Measurements from ENCODE around the gene CYP3A5. TPM values are rescaled to one million over a fixed set of nuclear protein-coding genes. Genes with fewer than 3 reads are reported as not detected.

Gene CYP3A5
- total RNA-seq, 1 donor from 2014 or later: 0.07 TPM

GRCh38 chr7:99624484-99624883 lies 55.3 kb downstream of the CYP3A5 start:
- Mint-ChIP-seq H3K4me3 (ENCODE audit: unreplicated experiment) (no peak overlapping the region), H3K27me3 (ENCODE audit: low read depth, unreplicated experiment) (no peaks in the 10 kb centered on the region), H3K9me3 (ENCODE audit: unreplicated experiment) (no peaks in the 10 kb centered on the region), H3K36me3 (ENCODE audit: low read depth, unreplicated experiment) (peaks cover 32% of the 10 kb centered on the region), H3K27ac (ENCODE audit: unreplicated experiment) (no peak overlapping the region), H3K4me1 (ENCODE audit: low read depth, unreplicated experiment) (no peaks in the 10 kb centered on the region)
- H3K27me3 ChIP-seq (ENCODE audit: insufficient read depth, low read length): no peaks in the 10 kb centered on the region
- no peak overlapping the region for H3K27ac ChIP-seq (ENCODE audit: low read depth, low read length)
- H3K4me2 ChIP-seq (ENCODE audit: low read length): no peak overlapping the region
- H3K9ac ChIP-seq (ENCODE audit: low read length): no peak overlapping the region
- H3K36me3 ChIP-seq (ENCODE audit: insufficient read depth, low read length): peaks cover 44% of the 10 kb centered on the region
- H3K4me3 ChIP-seq (ENCODE audit: insufficient read depth, low read depth, low read length): no peak overlapping the region
- DNase-seq (ENCODE audit: low read depth): no peak
- peaks cover 4% of the 10 kb centered on the region for H3K4me1 ChIP-seq (ENCODE audit: insufficient read depth, low read length)
- H3K79me2 ChIP-seq (ENCODE audit: insufficient read depth, low read length): peaks cover 8% of the 10 kb centered on the region
- H4K20me1 ChIP-seq (ENCODE audit: insufficient read depth, low read length): peaks cover 25% of the 10 kb centered on the region
- no peak for FAIRE-seq
- TF ChIP-seq EZH2 (IDR thresholded peaks at IDR 0.05; ENCODE audit: insufficient read depth, low read length): no peak
- TF ChIP-seq CTCF (IDR thresholded peaks at IDR 0.05; ENCODE audit: insufficient read depth, low read depth, low read length): no peak
- no peaks in the 10 kb centered on the region for H3K9me3 ChIP-seq (ENCODE audit: insufficient read depth, low read depth, low read length)
- no peak overlapping the region for H2AFZ ChIP-seq (ENCODE audit: low read depth, low read length)

GRCh38 chr7:99623702-99624447 lies 55.9 kb downstream of the CYP3A5 start:
- H3K36me3 Mint-ChIP-seq (ENCODE audit: low read depth, unreplicated experiment): peaks cover 32% of the 10 kb centered on the region
- H3K36me3 ChIP-seq (ENCODE audit: insufficient read depth, low read length): peaks cover 46% of the 10 kb centered on the region
- H3K27me3 Mint-ChIP-seq (ENCODE audit: low read depth, unreplicated experiment): no peaks in the 10 kb centered on the region
- peaks cover 4% of the 10 kb centered on the region for H3K4me1 ChIP-seq (ENCODE audit: insufficient read depth, low read length)
- no peak for FAIRE-seq
- no peak for DNase-seq (ENCODE audit: low read depth)
- no peak overlapping the region for H3K4me3 Mint-ChIP-seq (ENCODE audit: unreplicated experiment)
- peaks cover 11% of the 10 kb centered on the region for H3K79me2 ChIP-seq (ENCODE audit: insufficient read depth, low read length)
- no peak overlapping the region for H3K27ac ChIP-seq (ENCODE audit: low read depth, low read length)
- no peak overlapping the region for H3K9ac ChIP-seq (ENCODE audit: low read length)
- H3K4me2 ChIP-seq (ENCODE audit: low read length): no peak overlapping the region
- H3K27me3 ChIP-seq (ENCODE audit: insufficient read depth, low read length): no peaks in the 10 kb centered on the region
- H3K9me3 ChIP-seq (ENCODE audit: insufficient read depth, low read depth, low read length): no peaks in the 10 kb centered on the region
- peaks cover 25% of the 10 kb centered on the region for H4K20me1 ChIP-seq (ENCODE audit: insufficient read depth, low read length)
- H3K9me3 Mint-ChIP-seq (ENCODE audit: unreplicated experiment): no peaks in the 10 kb centered on the region
- peaks cover 2% of the 10 kb centered on the region for H3K4me1 Mint-ChIP-seq (ENCODE audit: low read depth, unreplicated experiment)
- TF ChIP-seq EZH2 (IDR thresholded peaks at IDR 0.05; ENCODE audit: insufficient read depth, low read length): no peak
- TF ChIP-seq CTCF (IDR thresholded peaks at IDR 0.05; ENCODE audit: insufficient read depth, low read depth, low read length): no peak
- H3K27ac Mint-ChIP-seq (ENCODE audit: unreplicated experiment): no peak overlapping the region
- no peak overlapping the region for H3K4me3 ChIP-seq (ENCODE audit: insufficient read depth, low read depth, low read length)
- H2AFZ ChIP-seq (ENCODE audit: low read depth, low read length): no peak overlapping the region

- Histone ChIP-seq H3K36me3 (ENCODE audit: insufficient read depth, low read length) (peaks cover 49% of the 10 kb centered on the region), H3K4me3 (ENCODE audit: insufficient read depth, low read depth, low read length) (no peak overlapping the region), H2AFZ (ENCODE audit: low read depth, low read length) (no peak overlapping the region), H3K4me2 (ENCODE audit: low read length) (no peak overlapping the region), H3K9me3 (ENCODE audit: insufficient read depth, low read depth, low read length) (no peaks in the 10 kb centered on the region), H3K4me1 (ENCODE audit: insufficient read depth, low read length) (peaks cover 4% of the 10 kb centered on the region), H3K79me2 (ENCODE audit: insufficient read depth, low read length) (peaks cover 12% of the 10 kb centered on the region), H3K27me3 (ENCODE audit: insufficient read depth, low read length) (no peaks in the 10 kb centered on the region), H4K20me1 (ENCODE audit: insufficient read depth, low read length) (peaks cover 25% of the 10 kb centered on the region), H3K9ac (ENCODE audit: low read length) (no peak overlapping the region), H3K27ac (ENCODE audit: low read depth, low read length) (no peak overlapping the region)
- Mint-ChIP-seq H3K4me3 (ENCODE audit: unreplicated experiment) (no peak overlapping the region), H3K27ac (ENCODE audit: unreplicated experiment) (no peak overlapping the region), H3K9me3 (ENCODE audit: unreplicated experiment) (no peaks in the 10 kb centered on the region), H3K27me3 (ENCODE audit: low read depth, unreplicated experiment) (no peaks in the 10 kb centered on the region), H3K4me1 (ENCODE audit: low read depth, unreplicated experiment) (peaks cover 9% of the 10 kb centered on the region), H3K36me3 (ENCODE audit: low read depth, unreplicated experiment) (peaks cover 28% of the 10 kb centered on the region)
- no peak for TF ChIP-seq CTCF (IDR thresholded peaks at IDR 0.05; ENCODE audit: insufficient read depth, low read depth, low read length)
- TF ChIP-seq EZH2 (IDR thresholded peaks at IDR 0.05; ENCODE audit: insufficient read depth, low read length): no peak
- FAIRE-seq (no peak), DNase-seq (ENCODE audit: low read depth) (peak; percentile 13)
Observed at GRCh38 chr7:99623091-99623693, 56.6 kb downstream of the CYP3A5 start.
